HEK293T (cell line): ENCODE data around the gene FBN2.

ENCODE experiments used
- CTCF ChIA-PET: fragments of 350-600 bp; formaldehyde crosslinking; extraction: SDS; loops from one replicate; lab custom pipeline; 2021; ENCODE audit warnings: antibody characterized with exemption, inconsistent platforms; lab: Yijun Ruan, JAX
- POLR2A ChIA-PET: fragments of 350-600 bp; formaldehyde crosslinking; extraction: SDS; loops from one replicate; lab custom pipeline; 2020; ENCODE audit warnings: antibody characterized with exemption, inconsistent platforms; lab: Yijun Ruan, JAX
- DNase-seq: peaks from one replicate; pipeline ENCODE4 v3.0.0; 2012; ENCODE audit warnings: mixed read lengths; ENCODE audit errors: extremely low spot score
- ARNT ChIP-seq: fragments of 450-650 bp; IDR thresholded peaks from 2 replicates; pipeline ENCODE4 v1.6.1; 2017; ENCODE audit warnings: mild to moderate bottlenecking
- BHLHE40 ChIP-seq: fragments of 450-650 bp; IDR thresholded peaks from 2 replicates; pipeline ENCODE4 v1.6.1; 2016; ENCODE audit warnings: mild to moderate bottlenecking, moderate library complexity, borderline replicate concordance
- CTBP1 ChIP-seq: fragments of 450-650 bp; IDR thresholded peaks from 2 replicates; pipeline ENCODE4 v1.6.1; 2016; ENCODE audit warnings: borderline replicate concordance
- ELF4 ChIP-seq: fragments of 450-650 bp; IDR thresholded peaks from 2 replicates; pipeline ENCODE4 v1.6.1; 2017; ENCODE audit warnings: antibody characterized with exemption
- FOXA1 ChIP-seq: fragments of 450-650 bp; IDR thresholded peaks from 2 replicates; pipeline ENCODE4 v1.6.1; 2016; ENCODE audit warnings: mild to moderate bottlenecking
- FOXK2 ChIP-seq: fragments of 450-650 bp; IDR thresholded peaks from 2 replicates; pipeline ENCODE4 v1.6.1; 2016; ENCODE audit warnings: mild to moderate bottlenecking
- FOXM1 ChIP-seq: fragments of 450-650 bp; IDR thresholded peaks from 2 replicates; pipeline ENCODE4 v1.6.1; 2017; ENCODE audit warnings: mild to moderate bottlenecking, borderline replicate concordance
- HDGF ChIP-seq: fragments of 450-650 bp; IDR thresholded peaks from 2 replicates; pipeline ENCODE4 v1.6.1; 2017; ENCODE audit warnings: antibody characterized with exemption, borderline replicate concordance
- L3MBTL2 ChIP-seq: fragments of 450-650 bp; conservative IDR thresholded peaks from 2 replicates; pipeline ENCODE4 v1.6.1; 2016; ENCODE audit warnings: mild to moderate bottlenecking
- LEF1 ChIP-seq: fragments of 450-650 bp; IDR thresholded peaks from 2 replicates; pipeline ENCODE4 v1.6.1; 2017; ENCODE audit warnings: mild to moderate bottlenecking, borderline replicate concordance
- NFRKB ChIP-seq: fragments of 450-650 bp; IDR thresholded peaks from 2 replicates; pipeline ENCODE4 v1.6.1; 2016; ENCODE audit warnings: mild to moderate bottlenecking, moderate library complexity
- PKNOX1 ChIP-seq: fragments of 450-650 bp; IDR thresholded peaks from 2 replicates; pipeline ENCODE4 v1.6.1; 2016
- SP1 ChIP-seq: fragments of 450-650 bp; IDR thresholded peaks from 2 replicates; pipeline ENCODE4 v1.6.1; 2017
- SUZ12 ChIP-seq: fragments of 450-650 bp; IDR thresholded peaks from 2 replicates; pipeline ENCODE4 v1.6.1; 2016; ENCODE audit warnings: mild to moderate bottlenecking
- TARDBP ChIP-seq: fragments of 450-650 bp; IDR thresholded peaks from 2 replicates; pipeline ENCODE4 v1.6.1; 2016
- ZNF384 ChIP-seq: fragments of 450-650 bp; IDR thresholded peaks from 2 replicates; pipeline ENCODE4 v1.6.1; 2016

The FBN2 gene

GRCh38 chr5:128413356-128413755 lies 124.7 kb downstream of the FBN2 start:
- CTCF ChIA-PET = no interaction called here
- no peak for DNase-seq

GRCh38 chr5:128412145-128412930 lies 125.7 kb downstream of the FBN2 start:
- POLR2A ChIA-PET = no interaction called here
- CTCF ChIA-PET = interaction anchor here (0.6 kb wide), 1 partner anchor 14 kb away, joined by 3 read pairs; no protein-coding TSS in a partner anchor
- DNase-seq = no peak
- TF ChIP-seq L3MBTL2 = no peak
- TF ChIP-seq CTBP1 = no peak
- TF ChIP-seq LEF1 = no peak
- no peak for TF ChIP-seq ZNF384
- no peak for TF ChIP-seq PKNOX1
- TF ChIP-seq BHLHE40 = no peak
- no peak for TF ChIP-seq SP1
- no peak for TF ChIP-seq SUZ12
- TF ChIP-seq NFRKB = no peak
- TF ChIP-seq ARNT = no peak
- no peak for TF ChIP-seq FOXA1
- no peak for TF ChIP-seq HDGF
- no peak for TF ChIP-seq ELF4

More at GRCh38 chr5:128413356-128413755, 124.7 kb downstream of the FBN2 start:
- POLR2A ChIA-PET = no interaction called here
- no peak for TF ChIP-seq LEF1
- TF ChIP-seq FOXK2 = no peak
- TF ChIP-seq FOXM1 = no peak
- no peak for TF ChIP-seq PKNOX1
- no peak for TF ChIP-seq CTBP1
- TF ChIP-seq TARDBP = no peak
- no peak for TF ChIP-seq BHLHE40
- no peak for TF ChIP-seq HDGF

GRCh38 chr5:128409166-128409800 lies 128.8 kb downstream of the FBN2 start:
- ChIA-PET CTCF (no interaction called here), POLR2A (no interaction called here)
- TF ChIP-seq NFRKB (no peak), SP1 (no peak), FOXM1 (no peak), BHLHE40 (no peak), TARDBP (no peak), ARNT (no peak), L3MBTL2 (no peak), PKNOX1 (no peak), LEF1 (no peak), ZNF384 (no peak), SUZ12 (no peak), CTBP1 (no peak), FOXK2 (no peak), HDGF (no peak), ELF4 (no peak), FOXA1 (no peak)
- DNase-seq = no peak

- POLR2A ChIA-PET = no interaction called here
- no peak for DNase-seq
- TF ChIP-seq FOXM1 = no peak
- no peak for TF ChIP-seq L3MBTL2
- TF ChIP-seq FOXK2 = no peak
- TF ChIP-seq LEF1 = no peak
These were observed 129.4 kb downstream of the FBN2 start for GRCh38 chr5:128408622-128409021.

GRCh38 chr5:128407944-128408343 lies 130.1 kb downstream of the FBN2 start:
- POLR2A ChIA-PET = no interaction called here

More at GRCh38 chr5:128408622-128409021, 129.4 kb downstream of the FBN2 start:
- CTCF ChIA-PET = no interaction called here

More at GRCh38 chr5:128407944-128408343, 130.1 kb downstream of the FBN2 start:
- CTCF ChIA-PET = no interaction called here
- no peak for DNase-seq
- no peak for TF ChIP-seq NFRKB
- no peak for TF ChIP-seq ELF4
- TF ChIP-seq BHLHE40 = no peak
- TF ChIP-seq L3MBTL2 = no peak
- TF ChIP-seq FOXA1 = no peak
- no peak for TF ChIP-seq HDGF
- TF ChIP-seq ZNF384 = no peak
- TF ChIP-seq CTBP1 = no peak
- TF ChIP-seq FOXM1 = no peak
- TF ChIP-seq SP1 = no peak
- TF ChIP-seq LEF1 = no peak
- no peak for TF ChIP-seq TARDBP
- TF ChIP-seq PKNOX1 = no peak
- no peak for TF ChIP-seq ARNT
- no peak for TF ChIP-seq SUZ12
